SK-N-SH treated with all-trans-retinoic acid at 6 μM for 48 hours (cell line): Measurements from ENCODE around the gene TMEM169.

Source experiments
- ATAC-seq: fragments of 200-7000 bp; cut with Tn5 transposase; 3 replicates; pipeline ENCODE4 v1.9.1; 2020; ENCODE audit warnings: mild to moderate bottlenecking, moderate library complexity
- ARNTL ChIP-seq: fragments of 450-650 bp; formaldehyde crosslinking; IDR thresholded peaks from 2 replicates; pipeline ENCODE4 v1.5.0; 2020; ENCODE audit warnings: low read depth, mild to moderate bottlenecking, moderate library complexity, borderline replicate concordance
- BACH2 ChIP-seq: fragments of 250-450 bp; sonication (Bioruptor Pico); IDR thresholded peaks from 2 replicates; pipeline ENCODE4 v1.9.0; 2021; ENCODE audit warnings: mild to moderate bottlenecking, borderline replicate concordance
- ESRRG ChIP-seq: fragments of 250-450 bp; sonication (Bioruptor Pico); IDR thresholded peaks from 2 replicates; pipeline ENCODE4 v1.6.1; 2021; ENCODE audit warnings: mild to moderate bottlenecking
- ISL1 ChIP-seq: fragments of 250-450 bp; sonication (Bioruptor Pico); IDR thresholded peaks from 2 replicates; pipeline ENCODE4 v2.1.2; 2022; ENCODE audit warnings: mild to moderate bottlenecking, moderate library complexity
- OSR1 ChIP-seq: fragments of 250-450 bp; sonication (Bioruptor Pico); IDR thresholded peaks from 2 replicates; pipeline ENCODE4 v1.8.0; 2022; ENCODE audit warnings: moderate library complexity, mild to moderate bottlenecking, inconsistent platforms
- PPARA ChIP-seq: fragments of 250-450 bp; sonication (Bioruptor Pico); IDR thresholded peaks from 2 replicates; pipeline ENCODE4 v1.5.0; 2020; ENCODE audit warnings: mild to moderate bottlenecking, borderline replicate concordance
- RARB ChIP-seq: fragments of 250-450 bp; sonication (Bioruptor Pico); IDR thresholded peaks from 2 replicates; pipeline ENCODE4 v1.8.0; 2021; ENCODE audit warnings: mild to moderate bottlenecking, moderate library complexity
- SNAI2 ChIP-seq: fragments of 250-450 bp; sonication (Bioruptor Pico); IDR thresholded peaks from 2 replicates; pipeline ENCODE4 v1.5.0; 2020; ENCODE audit warnings: mild to moderate bottlenecking, moderate library complexity
- TCF4 ChIP-seq: fragments of 250-450 bp; sonication (Bioruptor Pico); IDR thresholded peaks from 2 replicates; pipeline ENCODE4 v1.8.0; 2021; ENCODE audit warnings: mild to moderate bottlenecking, moderate library complexity, borderline replicate concordance
- TOX ChIP-seq: fragments of 250-450 bp; sonication (Bioruptor Pico); IDR thresholded peaks from 2 replicates; pipeline ENCODE4 v1.8.0; 2021; ENCODE audit warnings: mild to moderate bottlenecking, moderate library complexity, borderline replicate concordance
- ZC3H10 ChIP-seq: fragments of 250-450 bp; sonication (Bioruptor Pico); IDR thresholded peaks from 2 replicates; pipeline ENCODE4 v1.5.1; 2021; ENCODE audit warnings: mild to moderate bottlenecking, moderate library complexity
- ZFP3 ChIP-seq: fragments of 250-450 bp; sonication (Bioruptor Pico); IDR thresholded peaks from 2 replicates; pipeline ENCODE4 v1.5.0; 2020; ENCODE audit warnings: mild to moderate bottlenecking, moderate library complexity
- ZFP30 ChIP-seq: fragments of 450-650 bp; formaldehyde crosslinking; IDR thresholded peaks from 2 replicates; pipeline ENCODE4 v1.5.0; 2022; ENCODE audit warnings: mild to moderate bottlenecking, moderate library complexity
- ZNF565 ChIP-seq: fragments of 450-650 bp; formaldehyde crosslinking; conservative IDR thresholded peaks from 2 replicates; pipeline ENCODE4 v1.5.0; 2020; ENCODE audit warnings: low read depth, mild to moderate bottlenecking, moderate library complexity
- ZNF8 ChIP-seq: fragments of 450-650 bp; formaldehyde crosslinking; IDR thresholded peaks from 2 replicates; pipeline ENCODE4 v1.5.0; 2020; ENCODE audit warnings: mild to moderate bottlenecking, moderate library complexity
- TF ChIP-seq, protein P1 (sequence below): fragments of 250-450 bp; sonication (Bioruptor Pico); IDR thresholded peaks from 2 replicates; pipeline ENCODE4 v1.5.1; 2021; ENCODE audit warnings: mild to moderate bottlenecking, moderate library complexity
- TF ChIP-seq, protein P2 (sequence below): fragments of 250-450 bp; sonication (Bioruptor Pico); IDR thresholded peaks from 2 replicates; pipeline ENCODE4 v1.5.0; 2020; ENCODE audit warnings: mild to moderate bottlenecking, moderate library complexity
- TF ChIP-seq, protein P3 (sequence below): fragments of 250-450 bp; sonication (Bioruptor Pico); IDR thresholded peaks from 2 replicates; pipeline ENCODE4 v1.5.1; 2020; ENCODE audit warnings: low read depth, mild to moderate bottlenecking, moderate library complexity
- TF ChIP-seq, protein P4 (sequence below): fragments of 250-450 bp; sonication (Bioruptor Pico); IDR thresholded peaks from 2 replicates; pipeline ENCODE4 v1.8.0; 2021; ENCODE audit warnings: low read depth, mild to moderate bottlenecking, moderate library complexity, borderline replicate concordance
- TF ChIP-seq, protein P5 (sequence below): fragments of 250-450 bp; sonication (Bioruptor Pico); IDR thresholded peaks from 2 replicates; pipeline ENCODE4 v1.8.0; 2020; ENCODE audit warnings: mild to moderate bottlenecking, moderate library complexity, borderline replicate concordance

Gene TMEM169

DNA sequence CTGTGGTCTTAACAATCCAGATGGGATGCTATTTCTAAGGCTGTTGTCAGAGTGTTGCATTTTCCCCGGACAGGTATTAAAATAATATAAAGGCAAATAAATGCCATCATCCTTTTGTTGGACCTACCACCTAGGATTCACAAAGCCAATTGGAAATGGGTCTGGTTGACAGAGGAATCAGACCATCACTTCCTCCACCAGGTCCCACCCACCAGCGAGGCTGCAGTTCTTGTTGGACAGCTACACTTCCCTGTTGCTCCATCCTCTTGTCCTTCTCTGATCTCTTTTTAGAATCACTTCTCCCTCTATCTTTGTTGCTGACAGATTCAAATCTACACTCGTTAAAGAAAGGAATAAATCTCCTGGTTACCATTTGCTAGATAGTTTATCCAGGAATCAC is 1.1 kb downstream of the TMEM169 start:
- TF ChIP-seq, protein P1, sequence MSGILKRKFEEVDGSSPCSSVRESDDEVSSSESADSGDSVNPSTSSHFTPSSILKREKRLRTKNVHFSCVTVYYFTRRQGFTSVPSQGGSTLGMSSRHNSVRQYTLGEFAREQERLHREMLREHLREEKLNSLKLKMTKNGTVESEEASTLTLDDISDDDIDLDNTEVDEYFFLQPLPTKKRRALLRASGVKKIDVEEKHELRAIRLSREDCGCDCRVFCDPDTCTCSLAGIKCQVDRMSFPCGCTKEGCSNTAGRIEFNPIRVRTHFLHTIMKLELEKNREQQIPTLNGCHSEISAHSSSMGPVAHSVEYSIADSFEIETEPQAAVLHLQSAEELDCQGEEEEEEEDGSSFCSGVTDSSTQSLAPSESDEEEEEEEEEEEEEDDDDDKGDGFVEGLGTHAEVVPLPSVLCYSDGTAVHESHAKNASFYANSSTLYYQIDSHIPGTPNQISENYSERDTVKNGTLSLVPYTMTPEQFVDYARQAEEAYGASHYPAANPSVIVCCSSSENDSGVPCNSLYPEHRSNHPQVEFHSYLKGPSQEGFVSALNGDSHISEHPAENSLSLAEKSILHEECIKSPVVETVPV (CRISPR knock-in tag): no peak
- TF ChIP-seq OSR1 (CRISPR knock-in tag): no peak
- no peak for TF ChIP-seq ZNF565 (CRISPR knock-in tag)
- ATAC-seq: peak; percentile 24; the same call in 2 of the 3 replicates

DNA sequence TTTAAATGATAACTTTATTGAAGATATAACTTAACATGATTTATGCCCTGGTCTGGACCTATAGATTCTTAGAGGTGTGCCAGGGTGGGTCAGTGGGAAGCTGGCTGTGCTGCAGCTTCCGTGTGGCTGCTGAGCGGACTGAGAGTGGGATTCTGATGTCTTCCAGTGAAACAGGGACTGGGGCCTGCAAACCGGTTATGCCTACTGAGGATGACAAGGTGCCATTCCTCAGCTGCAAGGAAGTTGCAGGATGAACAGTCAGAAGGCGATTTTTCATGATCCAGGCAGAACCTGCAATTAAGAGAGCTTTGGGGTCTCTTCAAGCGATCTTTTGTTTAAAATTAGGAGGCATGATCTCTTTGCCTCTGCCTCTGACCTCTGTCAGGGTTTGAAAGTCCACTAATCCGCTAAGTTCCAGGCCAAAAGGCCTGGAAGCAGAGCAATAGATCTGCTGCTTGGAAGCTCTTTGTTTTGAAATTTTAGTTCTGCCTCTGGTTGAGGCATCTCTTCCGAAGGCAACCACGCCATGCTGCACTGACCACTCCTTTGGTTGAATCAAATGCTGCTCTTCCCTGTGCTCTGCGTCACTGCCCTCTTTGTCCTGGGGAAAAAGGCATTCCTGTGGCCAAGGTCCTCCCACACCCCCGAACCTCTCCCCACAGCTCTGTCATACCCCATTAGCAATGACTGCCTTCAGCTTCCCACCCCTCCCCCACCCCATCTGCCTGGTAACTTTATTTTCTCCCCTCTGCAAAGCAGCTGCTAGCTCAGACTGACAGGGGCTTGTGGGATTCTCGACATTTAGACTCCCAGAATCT is 2.0 kb downstream of the TMEM169 start:
- ATAC-seq: no peak
- TF ChIP-seq ZFP30 (CRISPR knock-in tag) (no peak), TOX (CRISPR knock-in tag) (no peak), SNAI2 (CRISPR knock-in tag) (no peak), RARB (CRISPR knock-in tag) (no peak), ZFP3 (CRISPR knock-in tag) (no peak), ZNF8 (CRISPR knock-in tag) (no peak), ESRRG (CRISPR knock-in tag) (no peak), OSR1 (CRISPR knock-in tag) (no peak), ZC3H10 (no peak), BACH2 (CRISPR knock-in tag) (no peak)
- TF ChIP-seq, protein P2, sequence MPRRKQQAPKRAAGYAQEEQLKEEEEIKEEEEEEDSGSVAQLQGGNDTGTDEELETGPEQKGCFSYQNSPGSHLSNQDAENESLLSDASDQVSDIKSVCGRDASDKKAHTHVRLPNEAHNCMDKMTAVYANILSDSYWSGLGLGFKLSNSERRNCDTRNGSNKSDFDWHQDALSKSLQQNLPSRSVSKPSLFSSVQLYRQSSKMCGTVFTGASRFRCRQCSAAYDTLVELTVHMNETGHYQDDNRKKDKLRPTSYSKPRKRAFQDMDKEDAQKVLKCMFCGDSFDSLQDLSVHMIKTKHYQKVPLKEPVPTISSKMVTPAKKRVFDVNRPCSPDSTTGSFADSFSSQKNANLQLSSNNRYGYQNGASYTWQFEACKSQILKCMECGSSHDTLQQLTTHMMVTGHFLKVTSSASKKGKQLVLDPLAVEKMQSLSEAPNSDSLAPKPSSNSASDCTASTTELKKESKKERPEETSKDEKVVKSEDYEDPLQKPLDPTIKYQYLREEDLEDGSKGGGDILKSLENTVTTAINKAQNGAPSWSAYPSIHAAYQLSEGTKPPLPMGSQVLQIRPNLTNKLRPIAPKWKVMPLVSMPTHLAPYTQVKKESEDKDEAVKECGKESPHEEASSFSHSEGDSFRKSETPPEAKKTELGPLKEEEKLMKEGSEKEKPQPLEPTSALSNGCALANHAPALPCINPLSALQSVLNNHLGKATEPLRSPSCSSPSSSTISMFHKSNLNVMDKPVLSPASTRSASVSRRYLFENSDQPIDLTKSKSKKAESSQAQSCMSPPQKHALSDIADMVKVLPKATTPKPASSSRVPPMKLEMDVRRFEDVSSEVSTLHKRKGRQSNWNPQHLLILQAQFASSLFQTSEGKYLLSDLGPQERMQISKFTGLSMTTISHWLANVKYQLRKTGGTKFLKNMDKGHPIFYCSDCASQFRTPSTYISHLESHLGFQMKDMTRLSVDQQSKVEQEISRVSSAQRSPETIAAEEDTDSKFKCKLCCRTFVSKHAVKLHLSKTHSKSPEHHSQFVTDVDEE: no peak
- TF ChIP-seq, protein P3, sequence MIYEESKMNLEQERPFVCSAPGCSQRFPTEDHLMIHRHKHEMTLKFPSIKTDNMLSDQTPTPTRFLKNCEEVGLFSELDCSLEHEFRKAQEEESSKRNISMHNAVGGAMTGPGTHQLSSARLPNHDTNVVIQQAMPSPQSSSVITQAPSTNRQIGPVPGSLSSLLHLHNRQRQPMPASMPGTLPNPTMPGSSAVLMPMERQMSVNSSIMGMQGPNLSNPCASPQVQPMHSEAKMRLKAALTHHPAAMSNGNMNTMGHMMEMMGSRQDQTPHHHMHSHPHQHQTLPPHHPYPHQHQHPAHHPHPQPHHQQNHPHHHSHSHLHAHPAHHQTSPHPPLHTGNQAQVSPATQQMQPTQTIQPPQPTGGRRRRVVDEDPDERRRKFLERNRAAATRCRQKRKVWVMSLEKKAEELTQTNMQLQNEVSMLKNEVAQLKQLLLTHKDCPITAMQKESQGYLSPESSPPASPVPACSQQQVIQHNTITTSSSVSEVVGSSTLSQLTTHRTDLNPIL (CRISPR knock-in tag): no peak
- TF ChIP-seq, protein P4, sequence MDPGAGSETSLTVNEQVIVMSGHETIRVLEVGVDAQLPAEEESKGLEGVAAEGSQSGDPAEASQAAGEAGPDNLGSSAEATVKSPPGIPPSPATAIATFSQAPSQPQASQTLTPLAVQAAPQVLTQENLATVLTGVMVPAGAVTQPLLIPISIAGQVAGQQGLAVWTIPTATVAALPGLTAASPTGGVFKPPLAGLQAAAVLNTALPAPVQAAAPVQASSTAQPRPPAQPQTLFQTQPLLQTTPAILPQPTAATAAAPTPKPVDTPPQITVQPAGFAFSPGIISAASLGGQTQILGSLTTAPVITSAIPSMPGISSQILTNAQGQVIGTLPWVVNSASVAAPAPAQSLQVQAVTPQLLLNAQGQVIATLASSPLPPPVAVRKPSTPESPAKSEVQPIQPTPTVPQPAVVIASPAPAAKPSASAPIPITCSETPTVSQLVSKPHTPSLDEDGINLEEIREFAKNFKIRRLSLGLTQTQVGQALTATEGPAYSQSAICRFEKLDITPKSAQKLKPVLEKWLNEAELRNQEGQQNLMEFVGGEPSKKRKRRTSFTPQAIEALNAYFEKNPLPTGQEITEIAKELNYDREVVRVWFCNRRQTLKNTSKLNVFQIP (CRISPR knock-in tag): no peak

DNA sequence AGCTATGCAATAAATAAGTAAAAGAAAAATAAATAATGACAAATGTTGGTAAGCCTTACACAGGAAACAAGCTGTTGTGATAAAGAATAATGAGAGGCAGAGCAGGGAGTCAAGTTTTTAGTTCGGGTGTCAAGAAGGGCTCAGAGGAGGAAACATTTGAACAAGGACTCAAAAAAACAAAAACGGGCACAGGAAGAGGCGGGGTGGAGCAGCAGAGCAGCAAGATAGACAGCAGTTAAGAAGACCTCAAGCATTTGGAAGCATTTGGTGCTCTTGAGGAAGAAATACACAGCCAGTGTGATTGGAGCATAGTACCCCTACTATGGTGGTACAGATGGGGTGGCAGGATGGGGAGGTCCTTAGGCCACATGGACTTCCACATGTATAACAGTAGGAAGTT is 2.8 kb downstream of the TMEM169 start:
- TF ChIP-seq RARB (CRISPR knock-in tag) (no peak), ZNF565 (CRISPR knock-in tag) (no peak), ZC3H10 (no peak), ZFP3 (CRISPR knock-in tag) (no peak), PPARA (CRISPR knock-in tag) (no peak), ISL1 (CRISPR knock-in tag) (no peak), ARNTL (CRISPR knock-in tag) (no peak), ZFP30 (CRISPR knock-in tag) (no peak), TCF4 (no peak), SNAI2 (CRISPR knock-in tag) (no peak)
- TF ChIP-seq, protein P5, sequence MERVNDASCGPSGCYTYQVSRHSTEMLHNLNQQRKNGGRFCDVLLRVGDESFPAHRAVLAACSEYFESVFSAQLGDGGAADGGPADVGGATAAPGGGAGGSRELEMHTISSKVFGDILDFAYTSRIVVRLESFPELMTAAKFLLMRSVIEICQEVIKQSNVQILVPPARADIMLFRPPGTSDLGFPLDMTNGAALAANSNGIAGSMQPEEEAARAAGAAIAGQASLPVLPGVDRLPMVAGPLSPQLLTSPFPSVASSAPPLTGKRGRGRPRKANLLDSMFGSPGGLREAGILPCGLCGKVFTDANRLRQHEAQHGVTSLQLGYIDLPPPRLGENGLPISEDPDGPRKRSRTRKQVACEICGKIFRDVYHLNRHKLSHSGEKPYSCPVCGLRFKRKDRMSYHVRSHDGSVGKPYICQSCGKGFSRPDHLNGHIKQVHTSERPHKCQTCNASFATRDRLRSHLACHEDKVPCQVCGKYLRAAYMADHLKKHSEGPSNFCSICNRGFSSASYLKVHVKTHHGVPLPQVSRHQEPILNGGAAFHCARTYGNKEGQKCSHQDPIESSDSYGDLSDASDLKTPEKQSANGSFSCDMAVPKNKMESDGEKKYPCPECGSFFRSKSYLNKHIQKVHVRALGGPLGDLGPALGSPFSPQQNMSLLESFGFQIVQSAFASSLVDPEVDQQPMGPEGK (CRISPR knock-in tag): no peak
- TF ChIP-seq, protein P4 (CRISPR knock-in tag): no peak
- TF ChIP-seq, protein P2: no peak
- TF ChIP-seq, protein P3 (CRISPR knock-in tag): no peak
- TF ChIP-seq, all 23 proteins: peak for 0
- ATAC-seq: no peak
